H9 (cell line): ENCODE results near the gene COL4A2. TPM values are rescaled to one million over a fixed set of nuclear protein-coding genes. Genes with fewer than 3 reads are reported as not detected.

ENCODE experiments used
- DNase-seq: peaks from one replicate; pipeline ENCODE4 v3.0.0-alpha.2; 2017
- H2AFZ ChIP-seq: one replicate; pipeline ENCODE4 v1.6.1; 2013; ENCODE audit warnings: mild to moderate bottlenecking, low read length, control low read depth, moderate library complexity
- H2AK5ac ChIP-seq: 2 replicates; pipeline ENCODE4 v1.6.1; 2013; ENCODE audit warnings: low read length, control low read depth, mixed read lengths; ENCODE audit not compliant: insufficient read length
- H2BK120ac ChIP-seq: one replicate; pipeline ENCODE4 v1.6.1; 2013; ENCODE audit warnings: low read depth, mild to moderate bottlenecking, low read length, control low read depth, inconsistent platforms; ENCODE audit not compliant: poor library complexity, severe bottlenecking
- H2BK12ac ChIP-seq: 2 replicates; pipeline ENCODE4 v1.6.1; 2013; ENCODE audit warnings: low read length, control low read depth, mixed read lengths, low read depth; ENCODE audit not compliant: insufficient read length
- H2BK15ac ChIP-seq: 2 replicates; pipeline ENCODE4 v1.6.1; 2013; ENCODE audit warnings: low read depth, low read length, control low read depth
- H2BK20ac ChIP-seq: one replicate; pipeline ENCODE4 v1.6.1; 2013; ENCODE audit warnings: low read depth, mild to moderate bottlenecking, low read length, control low read depth, inconsistent platforms; ENCODE audit not compliant: poor library complexity, severe bottlenecking
- H2BK5ac ChIP-seq: 2 replicates; pipeline ENCODE4 v1.6.1; 2013; ENCODE audit warnings: low read length, control low read depth, mixed read lengths; ENCODE audit not compliant: insufficient read length
- H3K14ac ChIP-seq: 2 replicates; pipeline ENCODE4 v1.6.1; 2013; ENCODE audit warnings: low read length, control low read depth; ENCODE audit not compliant: insufficient read depth
- H3K18ac ChIP-seq: 2 replicates; pipeline ENCODE4 v1.6.1; 2013; ENCODE audit warnings: low read depth, mild to moderate bottlenecking, mixed read lengths, low read length, control low read depth; ENCODE audit not compliant: insufficient read length
- H3K23ac ChIP-seq: 2 replicates; pipeline ENCODE4 v1.6.1; 2013; ENCODE audit warnings: low read length, control low read depth, mixed read lengths, low read depth; ENCODE audit not compliant: insufficient read length
- H3K23me2 ChIP-seq: 2 replicates; pipeline ENCODE4 v1.6.1; 2013; ENCODE audit warnings: low read depth, mild to moderate bottlenecking, mixed read lengths, low read length, control low read depth; ENCODE audit not compliant: insufficient read length, poor library complexity, severe bottlenecking
- H3K27ac ChIP-seq: 2 replicates; pipeline ENCODE4 v1.5.1; 2013; ENCODE audit warnings: low read length, control low read depth, mixed read lengths, low read depth; ENCODE audit not compliant: insufficient read length
- H3K27me3 ChIP-seq: 2 replicates; pipeline ENCODE4 v1.6.1; 2013; ENCODE audit warnings: low read length, control low read depth, inconsistent platforms; ENCODE audit not compliant: insufficient read depth
- H3K4ac ChIP-seq: 2 replicates; pipeline ENCODE4 v1.6.1; 2013; ENCODE audit warnings: low read depth, mild to moderate bottlenecking, control low read depth, inconsistent platforms, low read length, moderate library complexity
- H3K4me1 ChIP-seq: 2 replicates; pipeline ENCODE4 v1.6.1; 2013; ENCODE audit warnings: low read length, control low read depth, inconsistent platforms; ENCODE audit not compliant: insufficient read depth
- H3K4me2 ChIP-seq: 2 replicates; pipeline ENCODE4 v1.6.1; 2013; ENCODE audit warnings: low read length, control low read depth, mixed read lengths; ENCODE audit not compliant: insufficient read length, insufficient read depth
- H3K56ac ChIP-seq: 2 replicates; pipeline ENCODE4 v1.6.1; 2013; ENCODE audit warnings: low read depth, mild to moderate bottlenecking, mixed read lengths, low read length, control low read depth; ENCODE audit not compliant: insufficient read length
- H3K79me1 ChIP-seq: 2 replicates; pipeline ENCODE4 v1.6.1; 2013; ENCODE audit warnings: low read depth, mild to moderate bottlenecking, moderate library complexity, low read length, control low read depth, inconsistent platforms; ENCODE audit not compliant: insufficient read depth, poor library complexity, severe bottlenecking
- H3K79me2 ChIP-seq: 2 replicates; pipeline ENCODE4 v1.6.1; 2013; ENCODE audit warnings: low read length, control low read depth, inconsistent platforms; ENCODE audit not compliant: insufficient read depth
- H3K9ac ChIP-seq: 2 replicates; pipeline ENCODE4 v1.6.1; 2013; ENCODE audit warnings: low read length, control low read depth, mixed read lengths; ENCODE audit not compliant: insufficient read length; ENCODE audit errors: extremely low read depth
- H3K9me3 ChIP-seq: one replicate; pipeline ENCODE4 v1.6.1; 2013; ENCODE audit warnings: low read depth, low read length, inconsistent platforms; ENCODE audit not compliant: control insufficient read depth
- H3T11ph ChIP-seq: one replicate; pipeline ENCODE4 v1.6.1; 2013; ENCODE audit warnings: mild to moderate bottlenecking, low read length, control low read depth, inconsistent platforms
- H4K20me1 ChIP-seq: one replicate; pipeline ENCODE4 v1.6.1; 2013; ENCODE audit not compliant: control insufficient read depth, insufficient read length, insufficient read depth
- H4K5ac ChIP-seq: 2 replicates; pipeline ENCODE4 v1.6.1; 2013; ENCODE audit warnings: low read depth, mild to moderate bottlenecking, mixed read lengths, low read length, control low read depth; ENCODE audit not compliant: insufficient read length
- H4K8ac ChIP-seq: replicated peaks from 2 replicates; pipeline ENCODE4 v1.6.1; 2013; ENCODE audit warnings: low read length, control low read depth, mixed read lengths, low read depth; ENCODE audit not compliant: insufficient read length
- H4K91ac ChIP-seq: 2 replicates; pipeline ENCODE4 v1.6.1; 2013; ENCODE audit warnings: low read depth, mild to moderate bottlenecking, moderate library complexity, mixed read lengths, low read length, control low read depth; ENCODE audit not compliant: insufficient read length
- H3K27ac Mint-ChIP-seq, 3 experiments: 2 replicates in 2 of 3; 3 replicates in 1 of 3; pipeline ENCODE4 v1.8.0; 2020 to 2021; ENCODE audit warnings: mixed read lengths in 3 of 3, mild to moderate bottlenecking in 1 of 3, moderate library complexity in 1 of 3
- H3K27me3 Mint-ChIP-seq: 2 replicates; pipeline ENCODE4 v1.8.0; 2021; ENCODE audit warnings: low read depth, mild to moderate bottlenecking, moderate library complexity, mixed read lengths
- H3K36me3 Mint-ChIP-seq, 3 experiments: 2 replicates in 2 of 3; 3 replicates in 1 of 3; pipeline ENCODE4 v1.8.0; 2020 to 2021; ENCODE audit warnings: low read depth in 3 of 3, mixed read lengths in 3 of 3; ENCODE audit not compliant: insufficient read depth in 1 of 3
- H3K4me1 Mint-ChIP-seq, 2 experiments: 2 replicates each; pipeline ENCODE4 v1.8.0; 2020; ENCODE audit warnings: mixed read lengths in 2 of 2
- H3K4me3 Mint-ChIP-seq, 2 experiments: 2 replicates in 1 of 2; 3 replicates in 1 of 2; pipeline ENCODE4 v1.8.0; 2020 to 2021; ENCODE audit warnings: mild to moderate bottlenecking in 2 of 2, mixed read lengths in 2 of 2, moderate library complexity in 1 of 2
- H3K9me3 Mint-ChIP-seq, 2 experiments: 2 replicates in 1 of 2; 3 replicates in 1 of 2; pipeline ENCODE4 v1.8.0; 2020; ENCODE audit warnings: mild to moderate bottlenecking in 2 of 2, mixed read lengths in 2 of 2, moderate library complexity in 1 of 2
- WGBS: extraction: QIAGEN DNeasy Blood & Tissue Kit; methylation state at CpG from one replicate; pipeline ENCODE4 v1.1.7; 2013; ENCODE audit warnings: missing lambda C conversion rate, low lambda C conversion rate, mixed read lengths; ENCODE audit not compliant: insufficient read length; ENCODE audit errors: extremely low coverage; 5-methylcytosine and 5-hydroxymethylcytosine counted together
- total RNA-seq: library from RNA; stranded (reverse); gene quantifications from 2 replicates; pipeline ENCODE4 v1.2.1, GENCODE V29; 2021
- TF ChIP-seq, protein P1 (sequence below): fragments of 200-600 bp; sonication (generic); conservative IDR thresholded peaks from 3 replicates; pipeline ENCODE4 v1.8.0; 2021; ENCODE audit warnings: antibody characterized with exemption, mild to moderate bottlenecking

Gene COL4A2
- total RNA-seq, 1 experiment from 2014 or later = 76.5 TPM

DNA sequence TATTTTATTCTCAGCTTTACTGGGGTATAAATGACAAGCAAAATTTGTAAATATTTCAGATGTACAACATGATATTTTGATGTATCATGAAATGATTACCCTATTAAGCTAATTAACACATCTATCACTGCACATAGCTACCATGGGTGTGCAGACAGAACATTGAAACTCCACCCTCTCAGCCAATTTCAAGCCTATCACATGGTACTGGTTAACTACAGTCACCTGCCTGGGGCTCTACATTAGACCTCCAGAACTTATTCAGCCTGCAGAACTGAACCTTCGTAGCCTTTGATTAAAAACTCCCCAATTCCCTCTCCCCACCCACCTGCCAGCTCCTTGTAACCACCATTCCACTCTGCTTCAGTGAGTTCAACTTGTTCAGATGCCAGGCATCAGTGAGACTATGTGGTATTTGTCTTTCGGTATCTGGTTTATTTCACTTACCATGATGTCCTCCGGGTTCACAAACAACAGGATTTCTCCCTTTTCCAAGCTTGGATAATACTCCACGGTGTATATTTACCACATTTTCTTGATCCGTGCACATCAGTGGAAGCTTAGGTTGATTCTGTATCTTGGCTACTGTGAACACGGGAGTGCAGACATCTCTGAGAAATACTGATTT, 235.2 kb downstream of the COL4A2 start:
- DNase-seq = no peak
- Histone ChIP-seq H3T11ph (no peak overlapping the region), H3K14ac (no peak overlapping the region), H3K23me2 (no peaks in the 10 kb centered on the region), H2BK5ac (no peak overlapping the region), H3K27me3 (no peaks in the 10 kb centered on the region), H3K9me3 (peaks cover 4% of the 10 kb centered on the region), H4K91ac (no peak overlapping the region), H3K23ac (no peak overlapping the region), H3K4ac (no peak overlapping the region), H4K8ac (no peak overlapping the region), H2AFZ (no peak overlapping the region), H2BK12ac (no peak overlapping the region), H2BK120ac (no peak overlapping the region), H3K4me1 (no peaks in the 10 kb centered on the region), H2BK15ac (no peak overlapping the region), H4K20me1 (no peaks in the 10 kb centered on the region), H3K79me2 (0 out of 2 replicates have a peak, but pooled peaks cover 3% of the 10 kb centered on the region), H2AK5ac (no peak overlapping the region), H3K4me2 (no peak overlapping the region), H3K18ac (no peak overlapping the region), H3K9ac (no peak overlapping the region), H3K56ac (no peak overlapping the region), H3K27ac (no peak overlapping the region), H2BK20ac (no peak overlapping the region), H3K79me1 (peaks cover 2% of the 10 kb centered on the region), H4K5ac (no peak overlapping the region)
- WGBS = no CpG with 5 or more reads among the region's 6 CpGs
- H3K4me3 Mint-ChIP-seq = no peak overlapping the region
- H3K27me3 Mint-ChIP-seq = no peaks in the 10 kb centered on the region; the same call in 1 of the 2 replicates
- peaks cover 2 to 10% of the 10 kb centered on the region in 2 experiments; a peak in 2 of 4 replicates for H3K4me1 Mint-ChIP-seq
- peaks cover 8 to 26% (median 16%) of the 10 kb centered on the region in 3 experiments for H3K36me3 Mint-ChIP-seq
- H3K27ac Mint-ChIP-seq = no peak overlapping the region
- TF ChIP-seq, protein P1, sequence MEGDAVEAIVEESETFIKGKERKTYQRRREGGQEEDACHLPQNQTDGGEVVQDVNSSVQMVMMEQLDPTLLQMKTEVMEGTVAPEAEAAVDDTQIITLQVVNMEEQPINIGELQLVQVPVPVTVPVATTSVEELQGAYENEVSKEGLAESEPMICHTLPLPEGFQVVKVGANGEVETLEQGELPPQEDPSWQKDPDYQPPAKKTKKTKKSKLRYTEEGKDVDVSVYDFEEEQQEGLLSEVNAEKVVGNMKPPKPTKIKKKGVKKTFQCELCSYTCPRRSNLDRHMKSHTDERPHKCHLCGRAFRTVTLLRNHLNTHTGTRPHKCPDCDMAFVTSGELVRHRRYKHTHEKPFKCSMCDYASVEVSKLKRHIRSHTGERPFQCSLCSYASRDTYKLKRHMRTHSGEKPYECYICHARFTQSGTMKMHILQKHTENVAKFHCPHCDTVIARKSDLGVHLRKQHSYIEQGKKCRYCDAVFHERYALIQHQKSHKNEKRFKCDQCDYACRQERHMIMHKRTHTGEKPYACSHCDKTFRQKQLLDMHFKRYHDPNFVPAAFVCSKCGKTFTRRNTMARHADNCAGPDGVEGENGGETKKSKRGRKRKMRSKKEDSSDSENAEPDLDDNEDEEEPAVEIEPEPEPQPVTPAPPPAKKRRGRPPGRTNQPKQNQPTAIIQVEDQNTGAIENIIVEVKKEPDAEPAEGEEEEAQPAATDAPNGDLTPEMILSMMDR = no peak
- peaks cover 12 to 14% of the 10 kb centered on the region in 2 experiments for H3K9me3 Mint-ChIP-seq
